C4-2B (cell line): ENCODE measurements around the gene TPO.

Source experiments
- ZFX ChIP-seq: fragments of 450-650 bp; IDR thresholded peaks from 2 replicates; pipeline ENCODE4 v1.6.1; 2017
- TF ChIP-seq, protein P1 (sequence below): fragments of 450-650 bp; conservative IDR thresholded peaks from 2 replicates; pipeline ENCODE4 v1.5.1; 2017; ENCODE audit warnings: mild to moderate bottlenecking

DNA sequence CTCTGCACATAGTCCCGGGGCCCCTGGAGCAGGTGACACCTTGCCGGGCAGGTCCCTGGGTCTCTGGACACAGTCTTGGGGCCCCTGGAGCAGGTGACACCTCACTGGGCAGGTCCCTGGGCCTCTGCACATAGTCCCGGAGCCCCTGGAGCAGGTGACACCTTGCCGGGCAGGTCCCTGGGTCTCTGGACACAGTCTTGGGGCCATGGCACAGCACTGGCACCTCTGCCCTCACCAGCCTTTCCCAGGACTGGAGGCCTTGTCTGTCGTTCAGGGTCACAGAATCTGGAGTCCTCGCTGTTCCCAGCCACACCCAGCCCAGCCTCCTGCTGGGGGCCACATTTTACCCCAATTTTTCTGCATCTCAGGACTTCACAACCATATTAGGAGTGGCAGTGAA is 2.2 kb downstream of the TPO start:
- TF ChIP-seq, protein P1, sequence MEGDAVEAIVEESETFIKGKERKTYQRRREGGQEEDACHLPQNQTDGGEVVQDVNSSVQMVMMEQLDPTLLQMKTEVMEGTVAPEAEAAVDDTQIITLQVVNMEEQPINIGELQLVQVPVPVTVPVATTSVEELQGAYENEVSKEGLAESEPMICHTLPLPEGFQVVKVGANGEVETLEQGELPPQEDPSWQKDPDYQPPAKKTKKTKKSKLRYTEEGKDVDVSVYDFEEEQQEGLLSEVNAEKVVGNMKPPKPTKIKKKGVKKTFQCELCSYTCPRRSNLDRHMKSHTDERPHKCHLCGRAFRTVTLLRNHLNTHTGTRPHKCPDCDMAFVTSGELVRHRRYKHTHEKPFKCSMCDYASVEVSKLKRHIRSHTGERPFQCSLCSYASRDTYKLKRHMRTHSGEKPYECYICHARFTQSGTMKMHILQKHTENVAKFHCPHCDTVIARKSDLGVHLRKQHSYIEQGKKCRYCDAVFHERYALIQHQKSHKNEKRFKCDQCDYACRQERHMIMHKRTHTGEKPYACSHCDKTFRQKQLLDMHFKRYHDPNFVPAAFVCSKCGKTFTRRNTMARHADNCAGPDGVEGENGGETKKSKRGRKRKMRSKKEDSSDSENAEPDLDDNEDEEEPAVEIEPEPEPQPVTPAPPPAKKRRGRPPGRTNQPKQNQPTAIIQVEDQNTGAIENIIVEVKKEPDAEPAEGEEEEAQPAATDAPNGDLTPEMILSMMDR, result no peak
- no peak for TF ChIP-seq ZFX
